PC-3 (cell line): Measurements from ENCODE around the gene ARPP19. TPM values are rescaled to one million over a fixed set of nuclear protein-coding genes. Genes with fewer than 3 reads are reported as not detected.
"Not testable (repeated sequence)": the region's sequence is repeated elsewhere in the genome, so short reads cannot be mapped to it uniquely, and the experiment has no call there.

Source experiments
- ATAC-seq: fragments of 200-7000 bp; cut with Tn5 transposase; 2 replicates; pipeline ENCODE4 v1.9.1; 2020; ENCODE audit warnings: mild to moderate bottlenecking, moderate library complexity
- BruUV-seq: library from RNA; stranded (reverse); fragments of 400-500 nt; replicated peaks from 2 replicates; lab custom pipeline; 2021; lab: Mats Ljungman, UMichigan
- CTCF ChIA-PET: fragments of 300-600 bp; sonication (Branson Sonifier 250); formaldehyde crosslinking; loops from one replicate; lab custom pipeline; 2022; ENCODE audit warnings: antibody characterized with exemption; lab: Charles Lee
- POLR2A ChIA-PET: fragments of 300-600 bp; sonication (Branson Sonifier 250); formaldehyde crosslinking; loops from one replicate; lab custom pipeline; 2022; ENCODE audit warnings: antibody characterized with exemption; ENCODE audit not compliant: unreplicated experiment; lab: Charles Lee
- DNase-seq: peaks from one replicate; pipeline ENCODE4 v3.0.0-alpha.2; 2015
- H2AFZ ChIP-seq: fragments of 300-600 bp; sonication (generic); 2 replicates; pipeline ENCODE4 v1.6.0; 2016; ENCODE audit warnings: antibody characterized with exemption, low read length
- H3F3A ChIP-seq: fragments of 300-600 bp; sonication (generic); one replicate; pipeline ENCODE4 v1.6.0; 2017; ENCODE audit warnings: antibody characterized with exemption, low read length, control low read depth, mild to moderate bottlenecking; ENCODE audit not compliant: unreplicated experiment
- H3K27ac ChIP-seq: fragments of 300-600 bp; sonication (generic); 2 replicates; pipeline ENCODE4 v1.5.1; 2016; ENCODE audit warnings: mild to moderate bottlenecking, low read length
- H3K27me3 ChIP-seq: fragments of 300-600 bp; sonication (generic); 2 replicates; pipeline ENCODE4 v1.6.1; 2016; ENCODE audit warnings: low read length, mixed read lengths
- H3K36me3 ChIP-seq: fragments of 300-600 bp; sonication (generic); 2 replicates; pipeline ENCODE4 v1.6.1; 2016; ENCODE audit warnings: low read depth, mixed run types, low read length, mixed read lengths
- H3K4me1 ChIP-seq: fragments of 300-600 bp; sonication (generic); 2 replicates; pipeline ENCODE4 v1.5.1; 2016; ENCODE audit warnings: low read length; ENCODE audit not compliant: insufficient read depth
- H3K4me2 ChIP-seq: fragments of 300-600 bp; sonication (generic); 2 replicates; pipeline ENCODE4 v1.6.0; 2016; ENCODE audit warnings: low read length
- H3K4me3 ChIP-seq: fragments of 300-600 bp; sonication (generic); 2 replicates; pipeline ENCODE4 v1.5.1; 2016; ENCODE audit warnings: mild to moderate bottlenecking, low read length, mixed read lengths
- H3K79me2 ChIP-seq: fragments of 300-600 bp; sonication (generic); 2 replicates; pipeline ENCODE4 v1.6.1; 2017; ENCODE audit warnings: low read length, mixed read lengths
- H3K9ac ChIP-seq: fragments of 300-600 bp; sonication (generic); 2 replicates; pipeline ENCODE4 v1.6.0; 2016; ENCODE audit warnings: mild to moderate bottlenecking, low read length
- H3K9me2 ChIP-seq: fragments of 300-600 bp; sonication (generic); replicated peaks from 2 replicates; pipeline ENCODE4 v1.6.1; 2016; ENCODE audit warnings: mixed run types, low read length, mixed read lengths
- H3K9me3 ChIP-seq: fragments of 300-600 bp; sonication (generic); 2 replicates; pipeline ENCODE4 v1.6.1; 2016; ENCODE audit warnings: low read length, mixed read lengths
- H4K20me1 ChIP-seq: fragments of 300-600 bp; sonication (generic); 2 replicates; pipeline ENCODE4 v1.6.1; 2016; ENCODE audit warnings: low read length, mixed read lengths
- CTCF ChIP-seq: fragments of 300-600 bp; sonication (generic); conservative IDR thresholded peaks from 2 replicates; pipeline ENCODE4 v1.5.1; 2017; ENCODE audit warnings: antibody characterized with exemption, low read depth, mild to moderate bottlenecking, low read length
- EZH2 ChIP-seq: fragments of 300-600 bp; sonication (generic); IDR thresholded peaks from one replicate; pipeline ENCODE4 v1.6.1; 2017; ENCODE audit warnings: antibody characterized with exemption, mild to moderate bottlenecking, low read length; ENCODE audit not compliant: unreplicated experiment
- EZH2phosphoT487 ChIP-seq: fragments of 300-600 bp; sonication (generic); IDR thresholded peaks from 2 replicates; pipeline ENCODE4 v1.6.1; 2018; ENCODE audit warnings: mild to moderate bottlenecking, antibody characterized with exemption, low read length, borderline replicate concordance
- intact Hi-C: fragments of 100-400 bp; cut with micrococcal nuclease; formaldehyde crosslinking; loops from 2 replicates; pipeline ENCODE4 v1.9.0; 2023
- total RNA-seq: library from RNA; depleted of rRNA; stranded (reverse); fragments of >200 nt; gene quantifications from 2 replicates; pipeline ENCODE4 v1.2.3, GENCODE V29; 2014

ARPP19 gene
- total RNA-seq, 1 experiment from 2014 or later: 65.8 TPM

GRCh38 chr15:52575072-52575471 lies 6.2 kb upstream of the ARPP19 start:
- no peaks in the 10 kb centered on the region for H3K36me3 ChIP-seq
- ChIA-PET POLR2A (no interaction called here), CTCF (no interaction called here)
- no peak for TF ChIP-seq EZH2phosphoT487
- no peak for TF ChIP-seq EZH2
- TF ChIP-seq CTCF: no peak
- no peaks in the 10 kb centered on the region for H4K20me1 ChIP-seq
- no peaks in the 10 kb centered on the region for H3K79me2 ChIP-seq
- H3K4me3 ChIP-seq: no peak overlapping the region
- intact Hi-C loops: no loop called here
- no peak overlapping the region for H3K9ac ChIP-seq
- DNase-seq: no peak
- H3K4me1 ChIP-seq: no peaks in the 10 kb centered on the region
- H2AFZ ChIP-seq: no peak overlapping the region
- no peaks in the 10 kb centered on the region for H3K9me2 ChIP-seq
- no peak overlapping the region for H3K4me2 ChIP-seq
- no peak for ATAC-seq
- no TSS peak for BruUV-seq
- no peaks in the 10 kb centered on the region for H3K27me3 ChIP-seq
- H3K27ac ChIP-seq: no peak overlapping the region
- H3K9me3 ChIP-seq: no peaks in the 10 kb centered on the region
- no peaks in the 10 kb centered on the region for H3F3A ChIP-seq

GRCh38 chr15:52574623-52575022 lies 5.8 kb upstream of the ARPP19 start:
- H3K27me3 ChIP-seq, H3K9ac ChIP-seq, H3K4me3 ChIP-seq, POLR2A ChIA-PET, H3K9me3 ChIP-seq, BruUV-seq, H3K4me2 ChIP-seq, ATAC-seq, DNase-seq, H3K36me3 ChIP-seq, H3K4me1 ChIP-seq, intact Hi-C loops, CTCF ChIA-PET, H3K79me2 ChIP-seq, H4K20me1 ChIP-seq, H2AFZ ChIP-seq, H3F3A ChIP-seq, H3K27ac ChIP-seq, H3K9me2 ChIP-seq: not testable (repeated sequence)

GRCh38 chr15:52567871-52568600 lies 794 bp downstream of the ARPP19 start:
- H3K4me3 ChIP-seq: peak overlapping the region; percentile 90
- H3K9me2 ChIP-seq: no peaks in the 10 kb centered on the region
- H3K9me3 ChIP-seq: no peaks in the 10 kb centered on the region
- POLR2A ChIA-PET: interaction anchor here (0.6 kb wide), 1 partner anchor 18 kb away, joined by 23 read pairs; no protein-coding TSS in a partner anchor
- H3K4me2 ChIP-seq: peak overlapping the region; percentile 90
- H4K20me1 ChIP-seq: peaks cover 40% of the 10 kb centered on the region
- ATAC-seq (peak; percentile 60), DNase-seq (peak; percentile 53)
- H3K9ac ChIP-seq: peak overlapping the region; percentile 100
- H3K27ac ChIP-seq: peak overlapping the region; percentile 95
- CTCF ChIA-PET: no interaction called here
- peak overlapping the region; percentile 85 for H2AFZ ChIP-seq
- H3K79me2 ChIP-seq: peaks cover 58% of the 10 kb centered on the region
- intact Hi-C loops: loop anchor here (1.0 to 10.0 kb wide), 4 partner anchors 87 to 237 kb away; partner anchors contain the start of gene ATOSA
- no peaks in the 10 kb centered on the region for H3K36me3 ChIP-seq
- no peaks in the 10 kb centered on the region for H3F3A ChIP-seq
- BruUV-seq: TSS peak; percentile 54
- H3K4me1 ChIP-seq: peaks cover 6% of the 10 kb centered on the region; the same call in 1 of the 2 replicates
- TF ChIP-seq EZH2 (no peak), EZH2phosphoT487 (no peak), CTCF (no peak)
- H3K27me3 ChIP-seq: no peaks in the 10 kb centered on the region
